Limb (tissue), 2 donors: Measurements from ENCODE around the gene INAFM2.

Source experiments
- DNase-seq, 2 donors: peaks; one replicate each; pipeline ENCODE4 v3.0.0-alpha.2; 2016; ENCODE audit errors: extremely low spot score in 2 of 2

Gene INAFM2

GRCh38 chr15:40327457-40327856, 4.0 kb downstream of the INAFM2 start:
- DNase-seq, result no peak

GRCh38 chr15:40328176-40328575, 4.7 kb downstream of the INAFM2 start:
- no peak for DNase-seq

- no peak for DNase-seq
Measured at GRCh38 chr15:40328751-40329150, 5.3 kb downstream of the INAFM2 start.

- DNase-seq, result no peak
Measured at GRCh38 chr15:40329804-40330203, 6.3 kb downstream of the INAFM2 start.

- DNase-seq, result no peak
Measured at GRCh38 chr15:40330368-40330836, 6.9 kb downstream of the INAFM2 start.

GRCh38 chr15:40331026-40331425, 7.5 kb downstream of the INAFM2 start:
- DNase-seq, result no peak

- DNase-seq, result no peak
Measured at GRCh38 chr15:40331637-40332036, 8.1 kb downstream of the INAFM2 start.

- DNase-seq, result no peak
Measured at GRCh38 chr15:40332113-40332781, 8.8 kb downstream of the INAFM2 start.

GRCh38 chr15:40333922-40334492, 10.5 kb downstream of the INAFM2 start:
- peak in 1 of 2 donors; percentile 52 for DNase-seq

GRCh38 chr15:40334541-40334940, 11.0 kb downstream of the INAFM2 start:
- DNase-seq, result no peak

- no peak for DNase-seq
Measured at GRCh38 chr15:40334941-40335795, 11.7 kb downstream of the INAFM2 start.

- DNase-seq, result peak in 1 of 2 donors; percentile 51
Measured at GRCh38 chr15:40335938-40336743, 12.6 kb downstream of the INAFM2 start.

- no peak for DNase-seq
Measured at GRCh38 chr15:40336744-40337122, 13.2 kb downstream of the INAFM2 start.

- peak in 1 of 2 donors; percentile 44 for DNase-seq
Measured at GRCh38 chr15:40337597-40337996, 14.1 kb downstream of the INAFM2 start.

GRCh38 chr15:40338041-40338657, 14.7 kb downstream of the INAFM2 start:
- DNase-seq, result peak; percentile 60 to 79

- no peak for DNase-seq
Measured at GRCh38 chr15:40338921-40339620, 15.6 kb downstream of the INAFM2 start.

GRCh38 chr15:40339621-40339945, 16.1 kb downstream of the INAFM2 start:
- DNase-seq, result peak in 1 of 2 donors; percentile 53

GRCh38 chr15:40340038-40340739, 16.7 kb downstream of the INAFM2 start:
- peak in 1 of 2 donors; percentile 78 for DNase-seq

- DNase-seq, result peak; percentile 60 to 85
Measured at GRCh38 chr15:40340740-40341400, 17.4 kb downstream of the INAFM2 start, which contains the start of gene CCDC9B. CCDC9B (minus strand) TSS chr15:40340939; CDS start chr15:40340819, 120 bp downstream.
